Activated CD4-positive, alpha-beta T cell treated with anti-CD3 and anti-CD28 coated beads, Interleukin-2, amount 10 ng/mL, durations not matched to agents 7 days and 5 days (primary cell): Measurements from ENCODE around the gene CAMSAP2. TPM values are rescaled to one million over a fixed set of nuclear protein-coding genes. Genes with fewer than 3 reads are reported as not detected.
A peak's percentile ranks its signal among the peaks of the same experiment; 100 is the strongest.
"Not testable (repeated sequence)": the region's sequence is repeated elsewhere in the genome, so short reads cannot be mapped to it uniquely, and the experiment has no call there.

Experiments
- CTCF ChIA-PET: fragments of 350-600 bp; sonication (Branson Sonifier 250); formaldehyde crosslinking; loops from one replicate; lab custom pipeline; 2021; ENCODE audit warnings: antibody characterized with exemption; lab: Charles Lee
- POLR2A ChIA-PET: fragments of 350-600 bp; sonication (Branson Sonifier 250); formaldehyde crosslinking; loops from one replicate; lab custom pipeline; 2021; ENCODE audit warnings: antibody characterized with exemption; lab: Charles Lee
- DNase-seq: peaks from one replicate; pipeline ENCODE4 v3.0.0-alpha.2; 2020
- H3K27ac Mint-ChIP-seq: one replicate; pipeline ENCODE4 v1.8.0; 2021; ENCODE audit warnings: mild to moderate bottlenecking, moderate library complexity, mixed read lengths
- H3K27me3 Mint-ChIP-seq: one replicate; pipeline ENCODE4 v1.8.0; 2021; ENCODE audit warnings: mixed read lengths
- H3K36me3 Mint-ChIP-seq: one replicate; pipeline ENCODE4 v1.8.0; 2021; ENCODE audit warnings: low read depth, mixed read lengths
- H3K4me1 Mint-ChIP-seq: one replicate; pipeline ENCODE4 v1.8.0; 2021; ENCODE audit warnings: mixed read lengths
- H3K4me3 Mint-ChIP-seq: one replicate; pipeline ENCODE4 v1.8.0; 2021; ENCODE audit warnings: mild to moderate bottlenecking, moderate library complexity, mixed read lengths
- H3K9me3 Mint-ChIP-seq: one replicate; pipeline ENCODE4 v1.8.0; 2021; ENCODE audit warnings: mixed read lengths
- total RNA-seq, 2 experiments: library from RNA; stranded (reverse); gene quantifications; one replicate each; pipeline ENCODE4 v1.2.3, GENCODE V29; 2021

CAMSAP2 gene
- total RNA-seq, 2 experiments from 2014 or later: 0.81 to 0.82 TPM

GRCh38 chr1:200774735-200775444, 36.2 kb downstream of the CAMSAP2 start:
- ChIA-PET POLR2A (no interaction called here), CTCF (no interaction called here)
- H3K36me3 Mint-ChIP-seq: no peaks in the 10 kb centered on the region
- DNase-seq: no peak
- no peaks in the 10 kb centered on the region for H3K27me3 Mint-ChIP-seq
- H3K27ac Mint-ChIP-seq: no peak overlapping the region
- H3K4me3 Mint-ChIP-seq: no peak overlapping the region
- peaks cover 6% of the 10 kb centered on the region for H3K4me1 Mint-ChIP-seq
- H3K9me3 Mint-ChIP-seq: no peaks in the 10 kb centered on the region

- Mint-ChIP-seq H3K27me3 (no peaks in the 10 kb centered on the region), H3K9me3 (no peaks in the 10 kb centered on the region), H3K4me1 (peaks cover 8% of the 10 kb centered on the region), H3K4me3 (no peak overlapping the region), H3K36me3 (no peaks in the 10 kb centered on the region), H3K27ac (no peak overlapping the region)
- ChIA-PET POLR2A (no interaction called here), CTCF (interaction anchor here (0.6 to 1.4 kb wide), 5 partner anchors 13 to 260 kb away, joined by 3 to 5 read pairs (median 3); no protein-coding TSS in a partner anchor)
- no peak for DNase-seq
These were observed 37.2 kb downstream of the CAMSAP2 start for GRCh38 chr1:200775850-200776249.

GRCh38 chr1:200776949-200777348, 38.3 kb downstream of the CAMSAP2 start:
- no peak overlapping the region for H3K27ac Mint-ChIP-seq
- POLR2A ChIA-PET: no interaction called here
- H3K4me3 Mint-ChIP-seq: no peak overlapping the region
- no peak for DNase-seq
- H3K9me3 Mint-ChIP-seq: no peaks in the 10 kb centered on the region
- CTCF ChIA-PET: interaction anchor here (0.7 to 1.4 kb wide), 4 partner anchors 8 to 153 kb away, joined by 3 to 5 read pairs (median 3); no protein-coding TSS in a partner anchor
- H3K36me3 Mint-ChIP-seq: no peaks in the 10 kb centered on the region
- H3K4me1 Mint-ChIP-seq: peaks cover 8% of the 10 kb centered on the region
- no peaks in the 10 kb centered on the region for H3K27me3 Mint-ChIP-seq

- H3K9me3 Mint-ChIP-seq: peaks cover 5% of the 10 kb centered on the region
- H3K4me1 Mint-ChIP-seq: peaks cover 8% of the 10 kb centered on the region
- ChIA-PET POLR2A (no interaction called here), CTCF (interaction anchor here (0.7 kb wide), 1 partner anchor 104 kb away, joined by 4 read pairs; no protein-coding TSS in a partner anchor)
- DNase-seq: no peak
- no peaks in the 10 kb centered on the region for H3K27me3 Mint-ChIP-seq
- no peak overlapping the region for H3K4me3 Mint-ChIP-seq
- no peak overlapping the region for H3K27ac Mint-ChIP-seq
- H3K36me3 Mint-ChIP-seq: no peaks in the 10 kb centered on the region
These were observed 40.1 kb downstream of the CAMSAP2 start for GRCh38 chr1:200778766-200779165.

- CTCF ChIA-PET: interaction anchor here (0.7 kb wide), 1 partner anchor 105 kb away, joined by 4 read pairs; no protein-coding TSS in a partner anchor
- POLR2A ChIA-PET: no interaction called here
- H3K9me3 Mint-ChIP-seq: peaks cover 5% of the 10 kb centered on the region
These were observed 40.6 kb downstream of the CAMSAP2 start for GRCh38 chr1:200779326-200779725.

GRCh38 chr1:200780545-200781369, 42.1 kb downstream of the CAMSAP2 start:
- H3K4me1 Mint-ChIP-seq: peaks cover 2% of the 10 kb centered on the region
- no peak overlapping the region for H3K4me3 Mint-ChIP-seq
- DNase-seq: no peak
- H3K27me3 Mint-ChIP-seq: no peaks in the 10 kb centered on the region
- no peaks in the 10 kb centered on the region for H3K36me3 Mint-ChIP-seq
- ChIA-PET POLR2A (no interaction called here), CTCF (interaction anchor here (1.0 kb wide), 1 partner anchor 21 kb away, joined by 3 read pairs; no protein-coding TSS in a partner anchor)
- peak overlapping the region; percentile 52 for H3K27ac Mint-ChIP-seq
- peaks cover 5% of the 10 kb centered on the region for H3K9me3 Mint-ChIP-seq

More at GRCh38 chr1:200779326-200779725, 40.6 kb downstream of the CAMSAP2 start:
- DNase-seq: no peak
- H3K27ac Mint-ChIP-seq: no peak overlapping the region
- no peaks in the 10 kb centered on the region for H3K36me3 Mint-ChIP-seq
- peaks cover 8% of the 10 kb centered on the region for H3K4me1 Mint-ChIP-seq
- H3K27me3 Mint-ChIP-seq: no peaks in the 10 kb centered on the region
- H3K4me3 Mint-ChIP-seq: no peak overlapping the region

- no peak for DNase-seq
- peaks cover 5% of the 10 kb centered on the region for H3K9me3 Mint-ChIP-seq
- no peak overlapping the region for H3K27ac Mint-ChIP-seq
- H3K27me3 Mint-ChIP-seq: no peaks in the 10 kb centered on the region
- ChIA-PET CTCF (no interaction called here), POLR2A (interaction anchor here (0.5 kb wide), 1 partner anchor 19 kb away, joined by 4 read pairs; no protein-coding TSS in a partner anchor)
- H3K4me3 Mint-ChIP-seq: no peak overlapping the region
- peaks cover 2% of the 10 kb centered on the region for H3K4me1 Mint-ChIP-seq
- no peaks in the 10 kb centered on the region for H3K36me3 Mint-ChIP-seq
These were observed 45.2 kb downstream of the CAMSAP2 start for GRCh38 chr1:200783926-200784325.

GRCh38 chr1:200784576-200784975, 45.9 kb downstream of the CAMSAP2 start:
- no peaks in the 10 kb centered on the region for H3K36me3 Mint-ChIP-seq
- no peak overlapping the region for H3K4me3 Mint-ChIP-seq
- no peak overlapping the region for H3K27ac Mint-ChIP-seq
- no peak for DNase-seq
- H3K9me3 Mint-ChIP-seq: peaks cover 5% of the 10 kb centered on the region
- CTCF ChIA-PET: no interaction called here
- peaks cover 2% of the 10 kb centered on the region for H3K4me1 Mint-ChIP-seq
- H3K27me3 Mint-ChIP-seq: no peaks in the 10 kb centered on the region
- POLR2A ChIA-PET: no interaction called here

GRCh38 chr1:200786788-200787187, 48.1 kb downstream of the CAMSAP2 start:
- Mint-ChIP-seq H3K27ac (no peak overlapping the region), H3K4me1 (no peaks in the 10 kb centered on the region), H3K36me3 (no peaks in the 10 kb centered on the region), H3K27me3 (no peaks in the 10 kb centered on the region), H3K4me3 (no peak overlapping the region), H3K9me3 (peaks cover 5% of the 10 kb centered on the region)
- ChIA-PET CTCF (interaction anchor here (0.6 to 1.4 kb wide), 2 partner anchors 99 to 112 kb away, joined by 3 to 4 read pairs; no protein-coding TSS in a partner anchor), POLR2A (no interaction called here)
- no peak for DNase-seq

GRCh38 chr1:200787896-200788387, 49.2 kb downstream of the CAMSAP2 start:
- Mint-ChIP-seq H3K27ac (no peak overlapping the region), H3K4me3 (no peak overlapping the region), H3K27me3 (no peaks in the 10 kb centered on the region), H3K36me3 (no peaks in the 10 kb centered on the region), H3K9me3 (peaks cover 5% of the 10 kb centered on the region), H3K4me1 (no peaks in the 10 kb centered on the region)
- CTCF ChIA-PET: interaction anchor here (0.6 to 1.1 kb wide), 2 partner anchors 12 to 155 kb away, joined by 3 read pairs; no protein-coding TSS in a partner anchor
- DNase-seq: no peak
- POLR2A ChIA-PET: no interaction called here

GRCh38 chr1:200791012-200791411, 52.3 kb downstream of the CAMSAP2 start:
- H3K4me1 Mint-ChIP-seq, H3K9me3 Mint-ChIP-seq, H3K27me3 Mint-ChIP-seq, POLR2A ChIA-PET, H3K36me3 Mint-ChIP-seq, H3K4me3 Mint-ChIP-seq, CTCF ChIA-PET, DNase-seq, H3K27ac Mint-ChIP-seq: not testable (repeated sequence)

- Mint-ChIP-seq H3K4me1 (no peaks in the 10 kb centered on the region), H3K27me3 (no peaks in the 10 kb centered on the region), H3K36me3 (no peaks in the 10 kb centered on the region), H3K4me3 (no peak overlapping the region), H3K9me3 (peaks cover 3% of the 10 kb centered on the region), H3K27ac (no peak overlapping the region)
- ChIA-PET CTCF (interaction anchor here (0.6 to 1.3 kb wide), 2 partner anchors 168 to 171 kb away, joined by 3 to 6 read pairs; no protein-coding TSS in a partner anchor), POLR2A (no interaction called here)
- DNase-seq: no peak
These were observed 55.0 kb downstream of the CAMSAP2 start for GRCh38 chr1:200793677-200794076.
